HFFc6 (cell line): Measurements from ENCODE around the gene ZNF688. TPM values are rescaled to one million over a fixed set of nuclear protein-coding genes. Genes with fewer than 3 reads are reported as not detected.

Source experiments
- DNase-seq: peaks from one replicate; pipeline ENCODE4 v3.0.0-alpha.2; 2018
- H3K27ac Mint-ChIP-seq: 2 replicates; pipeline ENCODE4 v1.8.0; 2020; ENCODE audit warnings: mild to moderate bottlenecking, mixed read lengths
- H3K27me3 Mint-ChIP-seq: 2 replicates; pipeline ENCODE4 v1.8.0; 2021; ENCODE audit warnings: mild to moderate bottlenecking, moderate library complexity, mixed read lengths; ENCODE audit not compliant: insufficient read depth
- H3K36me3 Mint-ChIP-seq: 2 replicates; pipeline ENCODE4 v1.8.0; 2021; ENCODE audit warnings: low read depth, mixed read lengths
- H3K4me1 Mint-ChIP-seq: 2 replicates; pipeline ENCODE4 v1.8.0; 2020; ENCODE audit warnings: low read depth, mixed read lengths
- H3K4me3 Mint-ChIP-seq: 2 replicates; pipeline ENCODE4 v1.8.0; 2020; ENCODE audit warnings: mild to moderate bottlenecking, moderate library complexity, mixed read lengths
- H3K9me3 Mint-ChIP-seq: 2 replicates; pipeline ENCODE4 v1.8.0; 2020; ENCODE audit warnings: mild to moderate bottlenecking, mixed read lengths
- CTCF ChIP-seq: fragments of 200-600 bp; sonication (generic); IDR thresholded peaks from 2 replicates; pipeline ENCODE4 v1.5.0; 2021; ENCODE audit warnings: antibody characterized with exemption, mild to moderate bottlenecking
- total RNA-seq, 6 experiments: library from RNA; stranded (reverse); fragmentation: NEBNext Ultra II Directional; extraction: Animal tissue kit (Norgen Biotek cat#: 25700); gene quantifications; 2 replicates in 1 of 6; 3 replicates in 5 of 6; pipeline ENCODE4 v1.2.3, GENCODE V29; 2021

The ZNF688 gene
- total RNA-seq, 6 experiments from 2014 or later = 5.9 to 10.4 (median 7.6) TPM

DNA sequence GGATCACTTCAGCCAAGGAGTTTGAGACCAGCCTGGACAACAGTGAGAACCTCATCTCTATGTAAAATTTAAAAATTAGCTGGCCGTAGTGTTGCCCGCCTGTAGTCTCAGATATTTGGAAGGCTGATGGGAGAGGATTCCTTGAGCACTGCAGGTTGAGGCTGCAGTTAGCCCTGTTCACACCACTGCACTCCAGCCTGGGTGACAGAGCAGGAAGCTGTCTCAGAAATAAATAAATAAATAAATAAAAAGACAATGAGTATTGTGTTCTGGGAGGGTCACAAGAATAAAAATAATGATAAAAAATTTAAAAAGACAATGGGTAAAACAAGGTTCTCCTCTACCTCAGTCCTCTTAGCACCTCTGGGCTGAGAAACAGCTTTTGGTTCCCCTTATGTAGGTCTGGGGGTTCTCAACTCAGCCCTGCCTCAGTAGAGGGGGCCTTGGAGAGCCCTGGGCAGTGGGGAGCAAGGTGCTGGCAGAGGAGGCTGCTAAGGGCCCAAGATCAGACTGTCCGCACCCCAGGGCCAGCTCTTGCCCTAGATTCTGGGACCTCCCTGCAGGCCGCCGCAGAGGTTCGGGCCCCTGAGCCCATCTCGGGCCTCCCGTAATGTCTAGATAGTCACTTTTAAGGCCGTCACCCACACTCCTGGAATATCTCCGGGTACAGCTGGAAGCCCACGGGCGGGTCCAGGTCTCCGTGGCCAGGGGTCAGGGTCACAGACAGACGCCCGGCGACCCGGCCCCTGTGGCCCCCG lies 16.8 kb downstream of the ZNF688 start:
- H3K27me3 Mint-ChIP-seq = no peaks in the 10 kb centered on the region; the same call in 1 of the 2 replicates
- peaks cover 11% of the 10 kb centered on the region for H3K36me3 Mint-ChIP-seq
- H3K4me3 Mint-ChIP-seq = no peak overlapping the region
- no peak for DNase-seq
- H3K4me1 Mint-ChIP-seq = peaks cover 17% of the 10 kb centered on the region
- H3K27ac Mint-ChIP-seq = no peak overlapping the region
- no peaks in the 10 kb centered on the region for H3K9me3 Mint-ChIP-seq
- no peak for TF ChIP-seq CTCF

DNA sequence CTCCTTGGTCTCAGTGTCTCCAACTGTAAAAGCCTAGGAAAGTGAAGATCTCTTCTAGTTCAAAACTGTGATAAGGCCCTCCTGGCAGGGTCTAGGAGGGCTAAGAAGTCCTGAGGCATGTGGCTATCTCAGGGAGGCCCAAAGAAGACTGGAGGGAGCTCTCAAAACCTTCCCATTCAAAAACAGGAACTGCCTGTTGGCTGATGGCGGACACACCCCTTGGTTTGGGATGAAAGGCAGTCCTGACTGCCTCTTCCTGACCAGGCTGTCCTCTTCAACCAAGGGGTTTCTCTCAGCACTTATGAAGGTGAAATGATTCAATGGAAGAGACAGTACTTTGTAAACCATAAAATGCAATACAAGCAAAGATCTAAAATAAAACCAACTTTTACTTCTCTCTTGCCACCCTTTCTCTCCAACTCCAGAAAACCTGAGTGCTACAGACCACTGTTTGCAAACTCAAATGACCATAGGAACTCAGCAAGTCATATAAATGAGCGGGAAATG lies 18.1 kb downstream of the ZNF688 start:
- H3K4me1 Mint-ChIP-seq = peaks cover 17% of the 10 kb centered on the region
- H3K36me3 Mint-ChIP-seq = peaks cover 11% of the 10 kb centered on the region
- H3K9me3 Mint-ChIP-seq = no peaks in the 10 kb centered on the region
- no peak for DNase-seq
- H3K4me3 Mint-ChIP-seq = no peak overlapping the region
- H3K27me3 Mint-ChIP-seq = no peaks in the 10 kb centered on the region; the same call in 1 of the 2 replicates
- no peak for TF ChIP-seq CTCF
- H3K27ac Mint-ChIP-seq = no peak overlapping the region

DNA sequence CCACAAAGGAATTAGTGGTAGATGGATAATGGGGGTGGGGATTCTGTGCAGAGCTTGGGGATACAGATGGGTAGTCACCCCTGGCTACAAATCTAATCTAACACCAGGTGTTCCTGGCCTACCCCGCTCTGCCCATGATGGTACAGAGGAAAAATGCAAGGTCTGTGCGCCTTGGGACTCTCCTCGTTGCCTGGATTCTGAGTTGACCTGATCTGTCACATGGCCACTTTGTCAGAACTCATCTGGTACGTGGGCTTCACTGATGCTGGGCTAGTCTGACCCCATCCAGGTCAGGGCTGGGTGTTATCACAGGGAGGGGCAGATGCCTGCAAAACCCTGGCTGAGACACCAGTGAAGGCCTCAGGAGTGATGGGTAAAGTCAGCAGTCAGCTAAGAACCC lies 18.6 kb downstream of the ZNF688 start:
- Mint-ChIP-seq H3K27ac (no peak overlapping the region), H3K9me3 (no peaks in the 10 kb centered on the region), H3K4me3 (no peak overlapping the region), H3K4me1 (peaks cover 17% of the 10 kb centered on the region), H3K36me3 (peaks cover 11% of the 10 kb centered on the region), H3K27me3 (peaks cover under 1% of the 10 kb centered on the region)
- no peak for DNase-seq
- no peak for TF ChIP-seq CTCF

GRCh38 chr16:30551781-30552180 lies 19.7 kb downstream of the ZNF688 start:
- DNase-seq = no peak
- Mint-ChIP-seq H3K9me3 (no peaks in the 10 kb centered on the region), H3K27ac (no peak overlapping the region), H3K36me3 (peaks cover 11% of the 10 kb centered on the region), H3K27me3 (peaks cover 2% of the 10 kb centered on the region), H3K4me1 (peaks cover 17% of the 10 kb centered on the region), H3K4me3 (no peak overlapping the region)
- TF ChIP-seq CTCF = no peak

DNA sequence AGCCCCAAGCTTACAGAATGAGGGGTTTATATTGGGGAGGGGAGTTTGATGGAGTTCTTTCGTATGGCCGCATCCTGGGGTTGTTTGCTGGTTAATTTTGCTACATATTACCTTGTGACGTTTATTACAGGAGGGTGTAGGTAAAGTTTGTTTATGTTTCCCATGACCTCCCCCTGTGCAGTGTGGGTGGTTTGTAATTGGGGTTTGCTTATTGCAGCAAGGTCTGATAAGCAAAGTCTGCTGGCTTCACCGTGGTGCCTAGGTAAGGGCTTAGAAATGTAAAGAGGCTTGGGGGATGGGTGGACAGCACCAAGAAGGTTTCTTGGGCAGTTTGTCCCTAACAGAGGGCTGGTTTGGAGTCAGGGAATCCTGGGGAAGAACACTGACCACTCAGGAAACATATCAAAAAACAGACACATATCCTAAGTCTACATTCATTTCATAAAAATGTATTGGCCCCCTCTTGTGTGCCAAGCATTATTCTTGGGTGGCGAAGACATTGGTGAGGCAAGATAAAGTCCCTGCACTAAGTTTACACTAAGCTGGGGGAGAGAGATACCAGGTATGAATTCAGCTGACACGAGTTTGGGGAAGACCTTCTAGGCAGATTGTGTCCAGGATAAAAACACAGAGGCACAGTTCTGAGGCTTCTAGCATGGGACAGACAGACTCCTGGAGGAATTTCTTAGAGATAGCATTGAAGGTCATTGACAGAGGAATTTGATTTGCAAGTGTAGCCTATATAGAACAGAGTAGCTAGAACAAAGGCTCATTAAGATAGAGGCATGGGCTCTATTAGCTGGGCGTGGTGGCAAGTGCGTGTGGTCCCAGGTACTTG lies 22.9 kb downstream of the ZNF688 start:
- Mint-ChIP-seq H3K4me1 (peaks cover 12% of the 10 kb centered on the region), H3K27me3 (peaks cover 5% of the 10 kb centered on the region), H3K9me3 (no peaks in the 10 kb centered on the region), H3K36me3 (no peaks in the 10 kb centered on the region), H3K27ac (no peak overlapping the region), H3K4me3 (no peak overlapping the region)
- TF ChIP-seq CTCF = no peak
- no peak for DNase-seq
